NCI-H748 (cell line): ENCODE measurements around the gene IGLL5.

Source experiments
- DNase-seq: peaks from one replicate; lab custom pipeline; 2025; ENCODE audit not compliant: unreplicated experiment; lab: John Stamatoyannopoulos, UW

The IGLL5 gene

DNA sequence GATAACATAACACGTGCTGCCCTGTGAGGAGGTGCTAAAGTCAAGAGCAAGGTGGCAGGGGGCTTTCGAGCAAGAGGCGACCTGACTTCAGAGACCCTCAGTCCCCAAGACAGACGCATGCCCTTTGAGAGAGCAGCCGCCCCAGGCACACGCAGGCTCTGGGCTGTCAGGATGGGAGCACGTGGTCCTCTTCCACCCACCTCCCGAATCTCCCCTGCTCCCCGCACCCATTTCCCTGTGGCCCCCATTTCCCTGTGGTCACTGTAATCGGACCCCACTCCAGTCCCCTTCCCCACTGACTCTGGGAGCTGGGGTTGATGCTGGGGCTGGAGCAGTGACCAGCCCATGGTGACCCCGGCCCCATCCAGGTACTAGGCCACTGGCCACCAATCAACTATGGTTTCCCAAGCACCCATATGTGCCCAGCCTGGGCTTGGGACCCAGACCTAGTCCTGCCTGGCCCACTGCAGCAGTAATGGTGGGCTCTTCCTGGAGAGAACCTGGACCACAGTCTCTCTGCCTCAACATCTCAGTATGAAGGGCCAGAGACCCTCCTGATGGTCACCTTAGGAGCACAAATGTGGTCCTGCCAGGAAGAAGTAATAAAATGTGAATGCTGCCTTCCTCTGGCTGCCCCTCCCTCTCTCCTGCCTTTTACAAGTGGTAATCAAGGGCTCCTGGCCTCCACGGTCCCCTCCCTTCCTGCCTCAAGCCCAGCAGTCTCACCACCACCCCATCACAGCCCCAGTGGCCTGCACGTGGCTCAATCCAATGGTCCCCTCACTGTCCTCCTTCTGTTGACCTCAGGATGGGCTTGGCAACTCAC, 39.0 kb downstream of the IGLL5 start:
- no peak for DNase-seq

DNA sequence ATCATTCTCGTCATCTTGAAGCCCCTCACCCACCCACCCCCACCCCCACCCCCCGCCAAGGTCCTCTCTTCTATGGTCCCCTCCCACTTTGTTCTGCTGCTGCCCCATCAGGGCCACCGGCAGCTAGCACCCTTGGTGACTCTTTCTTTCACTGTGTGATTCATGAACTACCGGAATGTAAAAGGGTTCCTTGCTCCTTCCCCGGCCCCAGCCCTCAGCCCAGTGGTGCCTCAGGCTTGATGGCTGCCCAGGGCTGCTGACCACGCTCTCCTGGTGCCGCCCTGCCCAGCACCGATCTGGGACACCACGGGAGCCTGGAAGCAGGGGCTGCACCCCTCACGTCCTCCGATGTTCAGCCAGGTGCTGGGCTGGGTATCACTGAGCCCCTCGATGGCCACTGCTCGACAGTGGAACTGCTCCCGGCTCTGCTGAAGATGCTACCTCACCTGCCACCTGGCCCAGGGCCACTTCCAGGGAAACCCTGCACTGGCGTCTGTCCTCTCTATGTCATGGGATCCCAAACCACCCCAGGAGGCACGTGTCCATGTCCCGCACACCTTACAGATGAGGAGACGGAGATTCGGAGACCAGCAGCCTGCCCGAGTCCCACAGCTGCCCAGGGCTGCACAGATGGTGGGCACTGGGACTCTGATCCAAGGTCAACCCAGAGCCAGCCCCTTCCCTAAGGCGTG, 39.7 kb downstream of the IGLL5 start:
- no peak for DNase-seq

DNA sequence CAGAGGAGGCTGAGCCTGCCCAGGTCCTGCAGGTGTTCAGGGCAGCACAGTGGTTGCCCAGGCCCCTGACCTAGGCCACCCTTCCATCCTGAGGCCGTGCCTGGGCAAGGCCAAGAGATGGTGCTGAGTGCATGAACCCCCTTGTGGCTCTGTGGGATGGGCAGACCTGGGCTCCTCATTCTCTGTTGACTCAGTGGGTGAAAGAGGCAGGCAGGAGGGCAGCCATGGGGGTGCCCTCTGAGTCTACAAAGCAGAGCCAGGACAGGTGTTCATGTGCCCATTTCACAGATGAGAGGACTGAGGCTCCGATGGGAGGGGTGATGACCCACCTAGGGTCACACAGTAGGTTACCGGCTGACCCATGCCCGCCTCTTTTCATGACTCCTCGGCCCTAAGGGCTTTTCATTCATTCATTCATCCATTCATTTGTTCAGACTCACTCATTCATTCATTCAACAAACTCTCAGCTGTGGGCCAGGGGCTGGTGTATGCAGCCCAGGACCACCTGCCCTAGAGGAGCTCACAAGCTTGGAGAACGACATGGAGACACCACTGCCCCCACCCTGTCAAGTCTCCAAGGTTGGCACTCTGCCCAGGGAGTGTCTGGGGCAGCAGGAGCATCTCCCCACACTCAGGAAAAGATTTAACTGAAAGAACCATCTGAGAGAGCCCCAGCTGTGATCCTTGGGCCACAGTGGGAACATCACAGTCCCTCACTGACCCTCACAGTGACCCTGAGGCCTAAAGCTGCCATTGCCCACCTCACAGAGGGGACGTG, 40.5 kb downstream of the IGLL5 start:
- no peak for DNase-seq

DNA sequence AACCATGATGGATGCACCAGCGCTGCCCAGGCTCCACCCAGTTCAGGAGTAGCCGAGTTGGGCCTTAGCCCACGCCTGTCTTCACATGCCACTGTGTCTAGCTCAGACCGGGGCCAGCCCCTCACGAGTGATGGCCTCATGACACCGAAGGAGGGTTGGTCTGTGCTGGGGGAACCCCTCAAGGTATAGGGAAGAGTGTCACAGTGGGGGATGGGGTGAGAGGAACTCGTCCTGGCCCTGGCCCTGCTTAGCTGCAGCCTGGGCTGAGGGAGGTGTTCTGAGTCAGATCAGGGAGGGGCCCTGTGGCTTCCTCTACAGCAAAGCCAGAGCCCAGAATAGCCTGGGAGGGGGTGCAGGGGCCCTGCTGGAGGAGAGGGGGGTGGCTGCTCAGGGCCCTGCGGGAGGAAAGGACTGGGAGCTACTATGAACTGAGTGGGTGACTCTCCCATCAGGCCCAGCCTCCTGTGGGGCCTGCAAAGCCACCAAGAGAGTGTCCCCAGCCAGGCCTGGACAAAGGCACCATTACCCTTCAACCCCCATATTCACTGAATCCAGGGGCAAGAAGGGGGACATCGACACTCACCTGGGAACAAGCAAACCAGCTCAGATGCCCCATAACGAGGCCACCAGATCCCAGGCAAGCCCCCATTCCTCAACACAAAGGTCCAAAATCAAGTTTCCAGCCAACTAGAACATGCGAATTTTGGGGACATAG, 41.2 kb downstream of the IGLL5 start:
- no peak for DNase-seq

DNA sequence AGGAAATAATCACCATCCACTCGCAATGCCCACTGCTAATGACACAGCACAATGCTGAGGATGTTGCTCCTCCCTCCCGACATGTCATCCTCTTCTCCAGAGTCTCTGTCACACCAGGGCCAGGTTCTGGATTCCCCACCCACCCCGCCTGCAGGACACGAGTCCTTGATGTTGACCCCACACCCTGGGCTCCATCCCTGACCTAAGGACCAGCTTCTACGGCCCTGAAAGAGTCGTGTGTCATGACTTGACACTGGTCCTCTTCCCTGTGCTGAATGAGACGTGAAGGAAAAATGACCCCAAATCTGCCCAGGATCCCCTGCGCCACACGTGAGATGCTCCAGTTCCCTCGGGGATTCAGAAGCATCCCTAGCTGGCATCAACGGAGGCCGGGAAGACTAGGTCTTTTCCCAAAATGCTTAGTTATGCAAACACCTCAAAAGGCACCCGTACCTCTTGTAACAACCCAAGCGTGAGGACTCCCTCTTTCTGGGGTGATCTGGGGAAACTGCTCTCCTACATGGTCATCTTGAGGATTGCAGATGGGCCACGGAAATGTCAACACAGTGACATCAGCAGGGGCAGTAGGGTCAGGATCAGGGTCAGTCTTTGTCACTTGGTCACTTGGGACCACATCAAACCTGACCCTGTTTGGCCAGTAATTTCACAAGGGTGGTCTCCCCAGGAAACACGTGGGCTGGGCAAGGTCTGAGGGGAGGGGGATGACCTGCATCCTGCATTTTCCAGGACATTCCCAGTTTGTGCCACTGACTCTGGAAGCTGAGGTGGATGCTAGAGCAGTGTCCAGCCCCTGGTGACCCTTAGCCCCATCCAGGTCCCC, 42.0 kb downstream of the IGLL5 start:
- no peak for DNase-seq

DNA sequence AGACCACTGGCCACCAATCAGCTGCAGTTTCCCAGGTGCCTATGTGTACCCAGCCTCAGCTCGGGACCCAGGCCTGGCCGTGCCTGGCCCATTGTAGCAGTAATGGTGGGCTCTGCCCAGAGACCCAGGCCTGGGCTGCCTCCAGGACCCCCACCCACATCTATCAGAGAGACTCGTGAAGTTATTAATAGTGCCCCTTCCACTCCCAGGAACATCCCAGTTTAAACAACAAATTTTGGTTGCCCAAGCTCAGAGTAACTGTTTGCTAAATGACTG, 42.5 kb downstream of the IGLL5 start:
- no peak for DNase-seq

DNA sequence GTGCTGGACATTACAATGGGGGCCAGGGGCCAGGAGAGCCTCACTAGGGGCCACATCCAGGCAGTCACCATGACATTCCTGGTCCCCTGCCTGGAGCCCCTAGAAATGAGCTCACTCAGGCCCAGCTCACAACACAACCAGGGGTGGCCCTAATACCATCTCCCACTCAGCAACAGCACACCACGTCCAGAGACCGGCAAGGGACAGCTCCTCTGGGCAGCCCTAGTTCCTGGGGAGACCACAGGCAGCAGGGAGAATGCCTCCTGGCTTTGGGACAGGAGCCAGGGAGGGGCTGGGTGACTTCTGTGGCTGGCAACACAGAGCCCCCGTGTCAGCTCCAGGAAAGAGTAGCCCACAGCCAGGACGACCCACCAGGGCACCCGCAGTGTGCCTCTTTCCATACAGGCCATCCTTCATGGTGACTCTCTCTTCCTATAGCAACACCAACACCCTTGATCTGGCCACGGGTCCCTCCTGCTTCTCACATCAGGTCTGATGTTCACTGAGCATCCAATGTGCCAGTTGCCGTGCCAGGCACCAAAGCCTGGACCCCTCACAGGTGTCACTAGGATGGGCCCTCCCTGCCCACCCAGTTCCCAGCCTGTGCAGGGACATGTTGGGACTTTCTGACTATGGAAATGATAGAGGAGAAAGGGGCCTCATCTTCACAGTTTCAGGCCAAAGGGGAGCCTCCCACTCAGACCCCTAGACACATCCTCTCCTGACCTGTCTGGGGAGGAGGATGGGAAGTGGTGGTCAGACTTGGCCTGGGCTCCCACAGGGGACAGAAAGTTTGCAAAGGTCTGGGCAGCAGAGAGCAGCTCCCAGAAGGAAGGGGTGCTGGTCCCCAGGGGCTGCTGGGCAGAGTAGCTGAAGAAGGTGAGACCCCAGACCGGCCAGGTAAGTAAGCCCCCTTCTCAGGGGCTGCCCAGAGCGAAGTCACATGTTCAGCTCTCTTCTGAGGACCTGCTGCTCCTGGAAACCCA, 43.2 kb downstream of the IGLL5 start:
- no peak for DNase-seq

DNA sequence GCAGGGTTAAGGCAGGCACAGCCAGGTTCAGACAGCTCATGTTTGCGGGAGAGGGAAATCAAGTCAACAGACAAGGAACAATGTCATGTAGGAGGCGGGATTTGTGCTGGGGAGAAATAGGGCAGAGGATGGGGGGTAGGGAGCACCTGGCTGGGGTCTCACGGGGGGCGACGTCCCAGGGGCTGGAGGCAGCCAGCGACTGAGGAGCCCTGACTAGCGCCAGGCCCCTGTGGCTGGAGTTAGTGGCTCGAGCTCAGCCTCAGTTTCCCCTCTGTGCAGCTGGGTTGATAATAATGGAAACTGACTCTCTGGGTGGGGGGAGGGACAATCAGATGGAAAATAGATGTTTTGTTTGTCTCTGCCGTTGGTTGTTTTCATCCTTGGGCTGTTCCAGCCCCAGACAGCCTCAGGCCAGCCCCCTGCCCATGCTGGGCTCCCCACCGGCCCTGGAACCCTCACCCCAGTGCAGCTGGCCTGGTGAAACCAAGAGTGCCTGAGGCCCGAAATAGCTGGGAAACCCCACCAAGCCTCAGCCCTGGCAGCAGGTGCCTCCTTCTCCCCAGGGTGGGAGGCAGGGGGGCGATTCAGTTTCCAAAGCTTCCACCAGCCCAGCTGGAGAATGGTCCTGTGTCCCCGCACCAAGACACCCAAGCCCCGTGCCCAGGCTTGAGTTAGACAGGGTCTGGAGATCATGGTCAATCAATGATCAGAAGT, 44.1 kb downstream of the IGLL5 start:
- DNase-seq = no peak

DNA sequence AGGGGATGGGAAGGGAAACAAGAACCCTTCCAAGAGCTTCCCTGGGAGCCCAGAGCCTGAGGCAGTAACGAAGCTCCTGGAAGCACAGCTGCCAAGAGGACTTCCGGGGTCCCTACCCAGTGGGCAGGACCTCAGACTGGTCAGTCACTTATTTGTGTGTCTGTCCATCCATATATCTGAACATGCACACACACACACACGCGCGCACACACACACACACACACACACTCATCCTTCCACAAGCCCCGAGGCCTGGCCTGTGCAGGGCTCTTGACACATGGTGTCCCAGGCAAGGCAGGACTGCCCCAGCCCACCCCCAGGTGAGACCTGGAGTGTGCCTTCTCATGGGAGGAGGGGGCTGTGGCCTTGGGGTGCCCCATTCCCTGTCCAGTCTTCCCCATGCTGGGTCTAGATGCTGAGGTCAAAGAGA, 44.9 kb downstream of the IGLL5 start:
- DNase-seq = no peak

DNA sequence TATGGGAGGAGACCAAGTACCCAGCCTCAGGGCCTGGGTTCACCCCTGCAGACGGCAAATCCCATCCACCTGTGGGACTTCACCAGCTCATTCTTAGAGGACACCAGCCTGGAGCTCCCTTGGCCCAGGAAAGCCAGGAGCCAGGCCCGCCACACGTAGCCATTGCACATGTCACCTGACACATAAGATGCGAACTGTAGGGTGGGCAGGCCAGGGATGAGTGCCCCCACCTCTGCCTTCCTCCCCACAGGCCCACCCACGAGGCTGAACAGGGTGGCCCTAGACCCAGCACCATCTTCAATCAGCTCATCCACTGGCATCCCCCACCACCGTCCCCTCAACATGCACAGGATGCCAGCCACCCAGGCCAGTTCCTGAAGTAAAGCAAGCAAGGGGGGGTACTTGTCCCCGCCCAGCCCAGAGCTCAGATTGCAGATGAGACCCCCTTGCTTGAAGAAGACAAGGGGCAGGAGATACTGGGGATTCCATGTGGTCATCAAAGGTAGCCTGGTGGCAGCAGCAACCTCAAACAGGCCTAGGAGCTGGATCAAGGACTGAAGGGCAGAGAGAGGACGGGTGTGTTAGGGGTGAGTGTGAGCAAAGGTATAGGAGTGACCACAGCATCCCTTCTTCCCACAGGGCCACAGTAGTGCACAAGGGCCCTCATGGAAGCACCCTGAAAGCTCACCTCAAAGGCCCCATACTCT, 45.6 kb downstream of the IGLL5 start:
- DNase-seq = no peak

DNA sequence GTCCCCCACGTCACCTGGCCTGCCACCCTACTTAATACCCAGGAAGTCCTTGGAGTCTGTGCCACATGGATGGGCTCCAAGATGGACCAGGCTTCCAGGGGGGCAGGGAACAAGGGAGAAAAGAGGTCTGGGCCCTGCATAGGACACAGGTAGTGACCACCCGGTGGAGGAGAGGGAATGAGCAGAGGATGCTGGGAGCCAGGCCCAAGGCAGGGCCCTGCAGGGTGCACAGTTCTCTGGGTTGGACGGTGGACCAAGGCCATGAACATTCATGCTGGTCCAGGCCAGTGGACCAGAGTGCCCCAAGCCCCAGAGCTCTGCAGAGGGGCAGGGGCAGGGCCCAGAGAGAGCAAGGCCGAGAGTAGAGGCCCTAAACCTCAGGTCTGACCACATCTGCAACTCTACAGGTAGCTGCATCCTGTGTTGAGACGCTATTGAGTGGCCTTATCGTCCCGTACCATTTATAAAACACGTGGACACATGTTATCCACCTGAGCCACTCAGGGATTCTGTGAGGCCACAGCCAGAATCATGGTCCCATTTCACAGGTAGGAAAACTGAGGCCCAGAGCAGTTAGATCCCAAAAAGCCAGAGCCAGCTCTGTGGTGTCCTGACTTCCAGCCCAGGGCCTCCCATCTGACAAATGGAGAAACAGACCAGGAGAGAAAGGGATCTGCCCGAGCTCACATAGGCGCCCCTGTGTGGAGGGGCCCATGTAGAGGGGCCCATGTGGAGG, 46.4 kb downstream of the IGLL5 start:
- DNase-seq = no peak

DNA sequence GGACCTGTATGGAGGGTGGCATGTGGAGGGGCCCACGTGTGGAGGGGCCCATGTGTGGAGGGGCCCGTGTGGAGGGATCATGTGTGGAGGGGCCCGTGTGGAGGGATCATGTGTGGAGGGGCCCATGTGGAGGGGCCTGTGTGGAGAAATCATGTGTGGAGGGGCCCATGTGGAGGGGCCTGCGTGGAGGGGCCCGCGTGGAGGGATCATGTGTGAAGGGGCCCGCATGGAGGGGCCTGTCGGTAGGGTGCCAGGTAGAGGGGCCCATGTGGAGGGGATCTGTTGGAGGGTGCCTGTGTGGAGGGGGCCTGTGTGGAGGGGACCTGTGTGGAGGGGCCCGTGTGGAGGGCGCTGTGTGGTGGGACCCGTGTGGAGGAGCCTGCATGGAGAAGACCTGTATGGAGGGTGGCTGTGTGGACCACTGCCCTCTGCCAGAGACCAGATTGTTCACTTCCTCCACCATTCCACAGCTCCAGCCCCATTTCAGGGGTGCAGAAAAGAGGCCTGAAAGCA, 47.0 kb downstream of the IGLL5 start:
- no peak for DNase-seq

DNA sequence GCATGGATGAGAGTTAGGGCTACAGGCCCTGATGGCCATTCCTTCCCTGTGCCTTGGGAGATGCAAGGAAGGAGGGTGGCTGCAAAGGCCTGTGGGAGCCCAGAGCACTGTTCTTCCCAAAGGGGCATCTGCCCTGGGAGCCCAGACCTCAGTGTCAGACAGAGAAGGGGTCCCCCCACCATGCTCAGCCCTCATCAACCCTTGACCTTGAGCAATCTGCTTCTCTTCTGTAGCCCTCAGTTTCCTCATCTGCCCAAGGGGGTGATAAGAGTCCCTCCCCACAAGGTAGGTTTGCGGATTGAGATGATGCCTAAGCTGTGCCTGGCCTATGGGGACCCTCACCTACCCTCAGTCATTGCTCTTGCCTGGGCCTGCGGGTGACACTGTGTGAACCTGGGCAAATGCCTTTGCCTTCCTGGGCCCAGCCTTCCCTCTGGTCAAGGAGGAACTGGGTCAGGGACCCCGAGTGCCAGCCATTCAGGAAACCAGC, 47.5 kb downstream of the IGLL5 start:
- no peak for DNase-seq

DNA sequence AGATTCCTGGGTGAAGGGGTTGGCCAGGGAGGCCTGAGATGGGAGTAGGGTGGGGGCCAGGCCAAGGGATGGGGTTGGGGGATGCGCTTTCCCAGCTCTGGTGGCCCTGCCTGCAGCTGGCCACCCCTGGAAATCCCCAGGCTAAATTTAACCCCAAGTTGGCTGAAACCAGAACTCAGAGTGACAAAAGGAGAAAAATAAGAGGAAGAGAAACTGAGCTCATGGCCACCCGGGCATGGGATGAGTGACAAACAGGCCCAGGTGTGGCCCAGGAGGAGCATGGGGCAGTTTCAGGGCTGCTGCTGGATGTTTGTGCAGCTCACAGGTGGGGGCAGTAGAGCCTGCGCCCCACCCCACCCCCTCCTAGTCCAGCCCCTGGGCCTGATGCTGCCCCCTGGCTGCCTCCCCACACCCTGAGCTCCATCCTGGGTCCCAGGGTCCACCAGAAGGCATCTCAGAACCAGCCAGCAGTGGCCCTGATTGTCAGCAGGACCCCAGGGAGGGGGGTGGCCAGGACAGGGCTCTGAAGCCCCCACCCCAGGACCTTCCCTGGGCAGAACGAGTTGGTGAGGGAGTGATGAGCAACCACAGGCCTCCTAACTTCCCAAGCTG, 48.0 kb downstream of the IGLL5 start:
- no peak for DNase-seq

DNA sequence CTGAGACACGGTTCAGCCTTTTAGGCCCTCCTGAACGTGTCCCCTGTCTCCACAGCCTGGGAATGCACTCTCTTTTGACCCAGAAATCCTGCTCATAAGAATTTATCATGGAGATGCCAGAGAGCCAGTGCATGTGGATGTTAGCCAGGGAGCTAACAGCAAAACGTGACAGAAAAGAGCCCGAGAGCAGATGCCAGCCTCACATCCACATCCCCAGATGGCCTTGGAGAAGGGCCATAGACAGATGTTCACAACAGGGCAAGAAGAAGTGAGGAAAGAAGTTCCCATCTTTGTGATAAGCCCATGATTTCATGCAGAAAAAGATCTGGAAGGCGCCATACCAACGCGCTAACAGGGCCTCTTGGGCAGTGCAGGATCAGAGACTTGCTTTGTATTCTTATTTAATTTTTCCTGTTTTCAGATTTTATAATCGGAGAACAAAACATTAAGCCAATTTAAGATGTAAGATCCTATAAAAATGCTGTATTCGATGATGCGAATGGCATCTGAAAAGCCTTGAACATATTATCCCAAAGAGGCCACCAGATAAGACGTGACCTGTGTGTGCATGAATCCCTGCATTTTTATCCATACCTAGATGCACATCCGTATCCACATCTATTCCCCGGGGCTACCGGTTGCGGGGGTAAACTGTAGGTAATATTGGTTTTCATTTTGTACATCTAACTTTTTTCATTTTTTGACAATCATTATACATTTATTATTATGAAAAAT, 48.7 kb downstream of the IGLL5 start:
- no peak for DNase-seq
